ENCODE results near the gene DAPK2.

DNA sequence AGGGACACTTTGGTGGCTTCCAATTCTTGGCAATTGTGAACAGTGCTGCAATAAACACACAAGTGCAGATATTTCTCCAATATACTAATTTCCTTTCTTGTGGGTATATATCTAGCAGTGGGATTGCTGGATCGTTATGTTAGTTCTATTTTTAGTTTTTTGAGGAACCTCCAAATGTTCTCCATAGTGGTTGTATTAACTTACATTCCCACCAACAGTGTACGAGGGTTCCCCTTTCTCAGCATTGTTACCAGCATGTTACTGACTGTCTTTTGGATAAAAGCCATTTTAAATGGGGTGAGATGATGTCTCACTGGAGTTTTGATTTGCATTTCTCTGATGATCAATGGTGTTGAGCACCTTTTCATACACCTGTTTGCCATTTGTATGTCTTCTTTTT is 92.8 kb downstream of the DAPK2 start:
- TF ChIP-seq REST (IDR thresholded peaks at IDR 0.05; ENCODE audit: insufficient read depth in 1 of 2, low read depth in 2 of 2, low read length in 2 of 2) (no peak), POLR2AphosphoS5 (IDR thresholded peaks at IDR 0.05; ENCODE audit: low read depth, low read length) (no peak), SIN3A (IDR thresholded peaks at IDR 0.05; ENCODE audit: borderline replicate concordance, insufficient read depth, low read length) (no peak)

Measured in PFSK-1 (cell line).